Measurements from ENCODE around the gene IL27RA.
A peak's percentile ranks its signal among the peaks of the same experiment; 100 is the strongest.

The IL27RA gene

GRCh38 chr19:14089662-14090508 is 58.3 kb downstream of the IL27RA start:
- Histone ChIP-seq H3K36me3 (replicated peaks) (peaks cover 8% of the 10 kb centered on the region), H3K27me3 (replicated peaks) (no peaks in the 10 kb centered on the region), H3K4me3 (ENCODE audit: low read depth, low read length) (peak overlapping the region; percentile 49), H3K27ac (no peak overlapping the region)
- DNase-seq, result peak; percentile 35
- in situ Hi-C loops (cut with HindIII; ENCODE audit: low pct_ligation_motif_present, low sequenced_read_pairs), result no loop called here
- TF ChIP-seq CTCF (IDR thresholded peaks at IDR 0.05; ENCODE audit: low read depth, low read length, missing control alignments), result no peak

GRCh38 chr19:14090509-14091080 is 59.0 kb downstream of the IL27RA start, which contains the start of gene SAMD1:
TSS of gene SAMD1 (minus strand) at chr19:14090751.
- Histone ChIP-seq H3K27me3 (replicated peaks) (no peaks in the 10 kb centered on the region), H3K27ac (peak within 1 kb of the TSS; percentile 59), H3K4me3 (ENCODE audit: low read depth, low read length) (peak within 1 kb of the TSS; percentile 69), H3K36me3 (replicated peaks) (peaks cover 8% of the 10 kb centered on the region)
- no peak for TF ChIP-seq CTCF (IDR thresholded peaks at IDR 0.05; ENCODE audit: low read depth, low read length, missing control alignments)
- DNase-seq, result peak; percentile 67
- in situ Hi-C loops (cut with HindIII; ENCODE audit: low pct_ligation_motif_present, low sequenced_read_pairs), result no loop called here

- TF ChIP-seq CTCF (IDR thresholded peaks at IDR 0.05; ENCODE audit: low read depth, low read length, missing control alignments), result peak; percentile 38
- peak; percentile 41 for DNase-seq
- Histone ChIP-seq H3K27ac (peak overlapping the region; percentile 59), H3K4me3 (ENCODE audit: low read depth, low read length) (peak overlapping the region; percentile 69), H3K27me3 (replicated peaks) (no peaks in the 10 kb centered on the region), H3K36me3 (replicated peaks) (peaks cover 8% of the 10 kb centered on the region)
- in situ Hi-C loops (cut with HindIII; ENCODE audit: low pct_ligation_motif_present, low sequenced_read_pairs), result no loop called here
These were observed 59.7 kb downstream of the IL27RA start for GRCh38 chr19:14091081-14091812.

GRCh38 chr19:14091813-14092462 is 60.4 kb downstream of the IL27RA start:
- in situ Hi-C loops (cut with HindIII; ENCODE audit: low pct_ligation_motif_present, low sequenced_read_pairs), result no loop called here
- DNase-seq, result no peak
- H3K27ac ChIP-seq, result no peak overlapping the region
- H3K36me3 ChIP-seq (replicated peaks), result peaks cover 15% of the 10 kb centered on the region
- TF ChIP-seq CTCF (IDR thresholded peaks at IDR 0.05; ENCODE audit: low read depth, low read length, missing control alignments), result no peak
- no peaks in the 10 kb centered on the region for H3K27me3 ChIP-seq (replicated peaks)
- H3K4me3 ChIP-seq (ENCODE audit: low read depth, low read length), result peak overlapping the region; percentile 69

GRCh38 chr19:14093117-14093823 is 61.7 kb downstream of the IL27RA start:
- Histone ChIP-seq H3K27me3 (replicated peaks) (no peaks in the 10 kb centered on the region), H3K36me3 (replicated peaks) (peaks cover 18% of the 10 kb centered on the region), H3K4me3 (ENCODE audit: low read depth, low read length) (no peak overlapping the region), H3K27ac (no peak overlapping the region)
- DNase-seq, result no peak
- no peak for TF ChIP-seq CTCF (IDR thresholded peaks at IDR 0.05; ENCODE audit: low read depth, low read length, missing control alignments)
- in situ Hi-C loops (cut with HindIII; ENCODE audit: low pct_ligation_motif_present, low sequenced_read_pairs), result no loop called here

Measured in brain microvascular endothelial cell (primary cell).